ENCODE results near the gene LSM3.

The LSM3 gene

DNA sequence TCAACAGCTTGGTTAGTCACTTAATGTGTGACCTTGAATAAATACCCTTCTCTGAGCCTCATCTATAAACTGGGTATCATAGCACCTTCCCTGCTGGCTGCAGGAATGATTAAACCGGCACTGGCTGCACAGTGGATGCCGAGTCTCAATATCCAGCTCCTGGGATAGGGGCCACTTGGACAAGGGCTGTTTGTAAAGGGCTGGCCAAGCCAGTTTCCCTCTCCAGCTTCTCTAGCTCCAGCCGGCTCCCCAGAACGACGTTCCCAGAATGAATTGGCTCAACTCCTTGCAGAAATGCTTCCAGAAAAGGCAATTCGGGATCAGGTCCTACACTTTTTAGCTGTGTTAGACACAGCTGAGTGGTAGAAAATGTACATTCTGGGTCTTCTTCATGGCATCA, 58.8 kb downstream of the LSM3 start:
- TF ChIP-seq EZH2 (IDR thresholded peaks at IDR 0.05; ENCODE audit: borderline replicate concordance, low read length) = no peak
- TF ChIP-seq CTCF (IDR thresholded peaks at IDR 0.05; ENCODE audit: low read length) = no peak
- Histone ChIP-seq H3K27ac (ENCODE audit: low read depth, low read length, poor library complexity, severe bottlenecking) (no peak overlapping the region), H3K9me2 (ENCODE audit: low read depth, low read length) (no peaks in the 10 kb centered on the region), H3K9ac (ENCODE audit: low read length) (no peak overlapping the region), H3K4me1 (ENCODE audit: insufficient read depth, low read length, severe bottlenecking) (no peaks in the 10 kb centered on the region), H3K27me3 (ENCODE audit: insufficient read depth, low read length) (no peaks in the 10 kb centered on the region; the same call in 1 of the 2 replicates), H3K4me2 (ENCODE audit: low read length) (no peak overlapping the region), H3K9me3 (ENCODE audit: low read length) (peaks cover 6% of the 10 kb centered on the region), H2AFZ (ENCODE audit: low read length) (no peak overlapping the region), H3F3A (ENCODE audit: insufficient read depth, low read length) (no peaks in the 10 kb centered on the region), H4K20me1 (ENCODE audit: insufficient read depth, low read length) (no peaks in the 10 kb centered on the region), H3K79me2 (ENCODE audit: insufficient read depth, low read length) (no peaks in the 10 kb centered on the region), H3K36me3 (ENCODE audit: insufficient read depth, low read length) (no peaks in the 10 kb centered on the region), H3K4me3 (ENCODE audit: low read depth, low read length, poor library complexity, severe bottlenecking) (no peak overlapping the region)

- Histone ChIP-seq H3K4me2 (ENCODE audit: low read length) (no peak overlapping the region), H3K9me3 (ENCODE audit: low read length) (peaks cover 6% of the 10 kb centered on the region), H3K27me3 (ENCODE audit: insufficient read depth, low read length) (no peaks in the 10 kb centered on the region; the same call in 1 of the 2 replicates), H3K9ac (ENCODE audit: low read length) (no peak overlapping the region), H3K9me2 (ENCODE audit: low read depth, low read length) (no peaks in the 10 kb centered on the region), H2AFZ (ENCODE audit: low read length) (no peak overlapping the region), H3K4me1 (ENCODE audit: insufficient read depth, low read length, severe bottlenecking) (no peaks in the 10 kb centered on the region), H3K79me2 (ENCODE audit: insufficient read depth, low read length) (no peaks in the 10 kb centered on the region), H3K4me3 (ENCODE audit: low read depth, low read length, poor library complexity, severe bottlenecking) (no peak overlapping the region), H3K36me3 (ENCODE audit: insufficient read depth, low read length) (no peaks in the 10 kb centered on the region), H4K20me1 (ENCODE audit: insufficient read depth, low read length) (no peaks in the 10 kb centered on the region), H3F3A (ENCODE audit: insufficient read depth, low read length) (no peaks in the 10 kb centered on the region), H3K27ac (ENCODE audit: low read depth, low read length, poor library complexity, severe bottlenecking) (no peak overlapping the region)
- TF ChIP-seq EZH2 (IDR thresholded peaks at IDR 0.05; ENCODE audit: borderline replicate concordance, low read length) (no peak), CTCF (IDR thresholded peaks at IDR 0.05; ENCODE audit: low read length) (no peak)
Observed at GRCh38 chr3:14238356-14238755, 59.7 kb downstream of the LSM3 start.

DNA sequence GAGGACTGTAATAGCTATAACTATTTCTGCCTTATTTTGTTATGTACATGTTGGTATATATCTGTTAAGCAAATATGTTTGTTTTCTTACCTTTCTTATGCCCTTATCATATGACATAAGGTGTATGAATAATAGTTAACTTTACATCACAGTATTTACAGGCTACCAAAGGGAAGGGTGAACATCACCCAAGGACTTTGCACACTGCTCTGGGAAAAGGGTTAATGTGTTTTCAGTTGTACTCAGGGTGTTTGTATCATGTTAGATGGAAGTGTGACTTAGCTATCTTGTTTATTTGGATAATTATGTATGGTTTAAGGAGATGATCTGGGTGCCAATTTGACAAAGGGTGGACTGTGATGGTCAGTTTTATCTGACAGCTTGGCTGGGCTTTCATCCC, 60.3 kb downstream of the LSM3 start:
- Histone ChIP-seq H3K27ac (ENCODE audit: low read depth, low read length, poor library complexity, severe bottlenecking) (no peak overlapping the region), H3K79me2 (ENCODE audit: insufficient read depth, low read length) (no peaks in the 10 kb centered on the region), H3K9me2 (ENCODE audit: low read depth, low read length) (no peaks in the 10 kb centered on the region), H3K4me2 (ENCODE audit: low read length) (no peak overlapping the region), H3K4me1 (ENCODE audit: insufficient read depth, low read length, severe bottlenecking) (no peaks in the 10 kb centered on the region), H3K9me3 (ENCODE audit: low read length) (0 out of 2 replicates have a peak, but pooled peaks cover under 1% of the 10 kb centered on the region), H3K9ac (ENCODE audit: low read length) (no peak overlapping the region), H3K4me3 (ENCODE audit: low read depth, low read length, poor library complexity, severe bottlenecking) (no peak overlapping the region), H3K27me3 (ENCODE audit: insufficient read depth, low read length) (no peaks in the 10 kb centered on the region; the same call in 1 of the 2 replicates), H2AFZ (ENCODE audit: low read length) (no peak overlapping the region), H3K36me3 (ENCODE audit: insufficient read depth, low read length) (no peaks in the 10 kb centered on the region), H3F3A (ENCODE audit: insufficient read depth, low read length) (no peaks in the 10 kb centered on the region), H4K20me1 (ENCODE audit: insufficient read depth, low read length) (no peaks in the 10 kb centered on the region)
- TF ChIP-seq EZH2 (IDR thresholded peaks at IDR 0.05; ENCODE audit: borderline replicate concordance, low read length) (no peak), CTCF (IDR thresholded peaks at IDR 0.05; ENCODE audit: low read length) (no peak)

Data from OCI-LY1 (cell line).